HG03060 (cell line): ENCODE results near the gene CCL18.
"Not testable (repeated sequence)": the region's sequence is repeated elsewhere in the genome, so short reads cannot be mapped to it uniquely, and the experiment has no call there.

ENCODE experiments used
- ATAC-seq: cut with Tn5 transposase; IDR thresholded peaks from one replicate; pipeline ENCODE4 v1.9.1; 2021; ENCODE audit warnings: low read depth, moderate number of reproducible peaks; ENCODE audit not compliant: unreplicated experiment

The CCL18 gene

DNA sequence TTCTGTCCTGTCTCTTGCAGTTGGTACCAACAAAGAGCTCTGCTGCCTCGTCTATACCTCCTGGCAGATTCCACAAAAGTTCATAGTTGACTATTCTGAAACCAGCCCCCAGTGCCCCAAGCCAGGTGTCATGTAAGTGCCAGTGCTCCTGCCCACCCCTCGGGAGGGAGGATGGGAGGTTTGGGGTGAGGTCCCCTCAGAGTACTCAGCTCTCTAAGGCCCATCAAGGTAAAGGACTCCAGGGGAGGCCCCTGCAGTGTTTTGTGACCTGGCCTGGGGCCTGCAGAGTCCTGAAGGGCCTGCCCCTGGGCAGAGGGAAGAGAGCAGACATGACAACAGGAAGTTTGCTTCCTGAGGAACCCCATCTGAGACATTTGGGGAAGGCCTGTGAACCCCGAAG is 6.4 kb downstream of the CCL18 start:
- no peak for ATAC-seq

GRCh38 chr17:36071751-36072150 is 7.7 kb downstream of the CCL18 start:
- no peak for ATAC-seq

- no peak for ATAC-seq
Observed at GRCh38 chr17:36072431-36073121, 8.5 kb downstream of the CCL18 start.

GRCh38 chr17:36074365-36074764 is 10.3 kb downstream of the CCL18 start:
- ATAC-seq: no peak

GRCh38 chr17:36081681-36082471 is 17.8 kb downstream of the CCL18 start:
- not testable (repeated sequence) for ATAC-seq

DNA sequence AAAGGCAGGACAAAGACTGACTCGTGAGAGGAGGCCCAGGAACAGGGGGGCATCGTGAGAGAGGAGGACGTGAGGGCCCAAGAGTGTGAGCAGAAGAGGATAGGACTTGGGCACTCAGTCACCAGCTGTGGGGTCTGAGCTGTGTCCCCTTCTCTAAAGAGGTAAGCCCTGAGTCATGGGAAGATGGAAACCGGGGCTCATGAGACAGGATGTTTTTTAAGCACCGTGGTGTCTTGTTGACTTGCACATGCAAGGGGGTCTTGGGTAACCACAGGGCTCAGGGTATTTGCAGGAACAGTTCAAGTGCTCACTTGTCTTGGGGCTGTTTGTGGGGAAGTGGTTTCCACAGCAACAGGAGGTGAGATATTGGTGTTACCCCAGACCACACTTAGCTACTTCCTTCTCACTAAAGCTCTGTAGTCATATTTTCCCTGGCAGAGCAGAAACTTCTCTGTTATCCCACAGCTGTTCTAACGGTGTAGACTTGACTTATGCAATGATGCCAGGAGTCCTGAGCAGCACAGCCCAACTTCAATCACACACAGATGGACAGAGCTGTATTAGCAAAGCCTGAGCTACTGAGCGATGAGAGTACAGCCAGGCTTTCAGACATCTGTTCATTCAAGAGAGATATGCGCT is 18.5 kb downstream of the CCL18 start:
- not testable (repeated sequence) for ATAC-seq

DNA sequence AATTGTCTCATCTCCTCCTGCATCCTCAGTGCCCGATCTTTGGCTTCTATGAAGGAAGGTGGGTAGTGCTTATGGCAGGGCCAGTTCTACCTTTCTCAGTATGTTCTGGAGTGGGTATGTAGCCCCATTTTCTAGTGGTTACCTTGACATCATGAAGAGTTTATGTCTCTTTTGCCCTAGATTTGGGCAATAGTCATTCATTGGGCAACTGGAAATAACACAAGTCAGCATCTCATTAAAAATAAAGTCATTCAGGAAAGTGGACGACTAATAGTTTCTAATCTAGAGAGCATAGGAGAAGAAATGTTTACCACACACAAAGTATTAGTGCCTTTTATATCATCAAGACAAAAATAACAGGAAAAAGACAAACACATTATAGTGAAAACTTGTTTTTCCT is 19.6 kb downstream of the CCL18 start:
- ATAC-seq: not testable (repeated sequence)

GRCh38 chr17:36085765-36086164 is 21.7 kb downstream of the CCL18 start:
- ATAC-seq: no peak

GRCh38 chr17:36086791-36087190 is 22.7 kb downstream of the CCL18 start:
- no peak for ATAC-seq

- ATAC-seq: not testable (repeated sequence)
Observed at GRCh38 chr17:36087471-36087870, 23.4 kb downstream of the CCL18 start.

GRCh38 chr17:36087897-36088572 is 24.0 kb downstream of the CCL18 start:
- ATAC-seq: not testable (repeated sequence)

DNA sequence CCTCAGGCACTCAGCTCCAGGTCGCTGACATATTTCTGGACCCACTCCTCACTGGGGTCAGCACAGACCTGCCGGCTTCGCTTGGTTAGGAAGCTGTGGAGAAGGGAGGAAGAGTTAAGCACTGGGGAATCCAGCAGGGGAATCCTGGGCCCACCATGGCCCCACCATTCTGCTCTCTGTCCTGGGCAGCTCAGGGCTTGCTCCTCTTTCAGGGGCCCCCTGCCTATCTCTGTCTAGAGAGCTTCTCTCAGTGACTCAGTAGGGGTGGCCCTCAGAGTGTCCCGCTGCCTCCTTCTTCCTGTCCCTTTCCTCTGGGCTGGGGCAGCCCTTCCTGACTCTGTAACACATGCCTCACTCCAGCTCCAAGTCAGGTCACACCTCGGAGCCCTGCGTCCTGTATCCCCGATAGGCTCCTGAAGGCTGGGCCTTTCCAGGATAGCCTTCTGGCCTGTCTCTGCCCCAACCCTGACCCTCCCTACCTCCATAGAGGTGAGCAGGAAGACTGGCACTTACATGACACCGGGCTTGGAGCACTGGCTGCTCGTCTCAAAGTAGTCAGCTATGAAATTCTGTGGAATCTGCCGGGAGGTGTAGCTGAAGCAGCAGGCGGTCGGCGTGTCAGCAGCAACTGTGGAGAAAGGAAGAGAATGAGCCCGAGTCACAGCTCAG is 24.7 kb downstream of the CCL18 start:
- ATAC-seq: no peak

- no peak for ATAC-seq
Observed at GRCh38 chr17:36089339-36089865, 25.3 kb downstream of the CCL18 start.

DNA sequence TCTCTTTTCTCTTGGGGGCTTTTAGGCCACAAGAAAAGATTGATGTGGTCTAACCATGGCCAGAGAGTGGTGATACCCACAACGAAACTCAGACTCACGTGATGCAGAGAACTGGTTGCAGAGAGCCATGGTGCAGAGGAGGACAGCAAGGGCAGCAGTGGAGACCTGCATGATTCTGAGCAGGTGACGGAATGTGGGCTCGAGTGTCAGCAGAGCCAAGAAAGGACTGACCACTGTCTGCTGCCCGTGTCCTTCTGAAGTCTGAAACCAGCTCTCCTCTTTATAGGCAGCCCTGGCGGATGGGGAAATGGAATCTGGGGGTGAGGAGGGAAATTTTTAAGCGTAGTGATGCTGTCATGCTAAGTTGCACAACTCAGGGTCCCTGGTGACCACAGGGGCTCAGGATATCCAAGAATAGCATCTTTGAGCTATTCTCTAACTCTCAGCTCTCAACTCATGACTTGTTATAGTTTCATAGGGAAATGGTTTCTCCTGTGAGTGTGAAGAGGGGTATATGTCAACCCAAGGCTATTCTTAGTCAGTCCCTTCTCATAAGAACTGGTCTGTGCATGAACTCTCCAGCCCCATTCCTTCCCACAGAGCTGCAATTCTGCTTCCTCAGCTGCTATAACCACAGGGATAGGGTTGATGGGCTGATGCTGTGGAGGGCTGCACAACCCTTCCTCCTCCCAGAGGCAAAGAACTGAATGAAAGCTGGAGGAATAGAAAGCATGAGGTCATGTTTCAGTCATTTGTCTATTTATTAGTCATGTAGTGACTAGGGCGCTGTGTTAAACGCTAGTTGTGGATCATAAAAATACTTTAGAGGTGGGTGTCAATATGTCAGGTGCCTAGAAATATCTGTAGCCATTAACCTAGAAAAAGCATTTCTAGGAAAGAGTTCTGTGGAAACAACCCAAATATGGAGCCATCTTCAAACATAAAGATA is 26.1 kb downstream of the CCL18 start, which contains the start of gene CCL3:
CCL3 (minus strand) TSS at position 256 of the 949 bp plus-strand sequence; CDS start at position 171, 85 bp downstream.
- ATAC-seq: peak; percentile 52

DNA sequence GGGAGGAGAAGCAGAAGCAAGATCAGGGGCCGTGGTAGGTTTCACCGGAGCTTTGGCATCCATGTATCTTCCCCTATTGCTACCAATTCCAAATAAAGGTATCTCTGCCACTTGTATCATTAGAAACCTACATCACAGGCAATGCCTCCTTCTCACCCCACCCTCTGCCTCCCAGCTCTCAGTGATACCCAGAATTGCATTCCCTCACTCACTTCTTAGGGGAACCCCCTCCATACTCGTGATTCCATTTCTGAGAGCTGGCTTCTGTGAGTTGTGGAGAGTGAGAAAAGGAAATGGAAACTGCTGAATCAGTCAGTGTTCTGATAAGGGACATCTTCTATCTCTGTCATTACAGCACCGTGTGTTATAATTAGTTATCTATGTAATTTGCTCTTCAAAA is 28.2 kb downstream of the CCL18 start:
- ATAC-seq: no peak

DNA sequence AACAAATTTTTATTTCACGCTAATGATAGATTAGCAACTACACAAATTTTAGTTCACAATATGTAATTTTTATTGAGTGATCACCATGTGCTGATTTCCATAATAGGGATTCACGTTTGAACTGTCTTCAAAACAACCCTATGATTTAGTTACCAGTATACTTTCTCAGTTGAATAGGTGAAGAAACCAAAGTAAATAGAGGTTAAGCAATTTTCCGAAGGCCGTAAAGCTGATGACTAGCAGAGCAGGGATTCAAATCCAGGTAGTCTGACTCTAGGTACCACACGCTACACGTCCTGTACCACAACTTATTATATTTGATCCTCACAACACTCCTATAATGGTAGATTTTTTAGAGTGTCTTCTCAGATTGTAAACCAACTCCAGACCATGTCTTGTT is 28.6 kb downstream of the CCL18 start:
- ATAC-seq: not testable (repeated sequence)

GRCh38 chr17:36094232-36094631 is 30.2 kb downstream of the CCL18 start:
- no peak for ATAC-seq

- ATAC-seq: no peak
Observed at GRCh38 chr17:36094746-36095145, 30.7 kb downstream of the CCL18 start.

DNA sequence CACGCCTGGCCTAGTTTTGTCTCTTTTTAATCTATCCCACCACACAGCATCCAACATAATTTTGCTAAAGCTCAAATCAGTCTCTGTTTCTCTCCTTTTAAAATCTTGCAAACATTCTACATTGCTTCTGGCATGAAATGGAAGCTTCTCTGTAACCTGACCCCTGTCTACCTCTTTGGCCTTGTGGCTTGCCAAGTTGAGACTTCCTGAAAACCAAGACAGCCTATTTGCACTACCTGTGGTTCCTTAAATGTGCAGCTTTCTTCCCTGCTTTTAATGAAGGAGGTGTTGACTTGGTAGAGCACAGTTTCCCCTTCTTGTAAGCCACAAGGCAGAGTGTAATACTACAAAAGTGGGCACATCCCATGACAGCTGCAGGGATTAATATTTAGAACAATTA is 31.9 kb downstream of the CCL18 start:
- no peak for ATAC-seq
